ENCODE measurements around the gene EXOC6. TPM values are rescaled to one million over a fixed set of nuclear protein-coding genes. Genes with fewer than 3 reads are reported as not detected.

The EXOC6 gene
- total RNA-seq, 1 experiment from 2014 or later = 17.0 TPM

- TF ChIP-seq POLR2AphosphoS5 (IDR thresholded peaks at IDR 0.05; ENCODE audit: low read depth, low read length) = no peak
- no peak for TF ChIP-seq SIN3A (IDR thresholded peaks at IDR 0.05; ENCODE audit: borderline replicate concordance, insufficient read depth, low read depth, low read length)
- no peak for TF ChIP-seq CTCF (IDR thresholded peaks at IDR 0.05)
- no peak for TF ChIP-seq REST (IDR thresholded peaks at IDR 0.05; ENCODE audit: insufficient read depth in 1 of 2, low read depth in 2 of 2, low read length in 1 of 2)
- TF ChIP-seq TCF7L2 (IDR thresholded peaks at IDR 0.05; ENCODE audit: low read depth, low read length) = no peak
- no TSS peak for BruUV-seq (replicated peaks)
- Histone ChIP-seq H3K4me1 (ENCODE audit: control insufficient read depth, insufficient read depth, low read length) (no peaks in the 10 kb centered on the region), H3K27me3 (ENCODE audit: control insufficient read depth, insufficient read depth, low read length) (no peaks in the 10 kb centered on the region), H3K4me3 (ENCODE audit: low read depth in 2 of 2, low read length in 2 of 2) (no peak overlapping the region), H3K9me3 (ENCODE audit: control insufficient read depth, insufficient read depth, low read depth, low read length) (no peaks in the 10 kb centered on the region), H3K36me3 (ENCODE audit: control insufficient read depth, insufficient read depth, low read length) (no peaks in the 10 kb centered on the region), H3K27ac (ENCODE audit: low read length) (no peak overlapping the region)
- ATAC-seq (no peak), DNase-seq (ENCODE audit: low read depth, low spot score) (no peak)
- POLR2A ChIA-PET = no interaction called here
- intact Hi-C loops (cut with micrococcal nuclease; ENCODE audit: unreplicated experiment) (no loop called here), in situ Hi-C loops (cut with HindIII; ENCODE audit: low pct_unique_long_range_greater_than_20kb, low sequenced_read_pairs) (no loop called here)
- CTCF ChIA-PET = interaction anchor here (0.5 to 0.6 kb wide), 2 partner anchors 15 to 147 kb away, joined by 3 to 7 read pairs; no protein-coding TSS in a partner anchor
Measured at GRCh38 chr10:92868036-92868435, 19.7 kb downstream of the EXOC6 start.

- Histone ChIP-seq H3K9me3 (ENCODE audit: control insufficient read depth, insufficient read depth, low read depth, low read length) (no peaks in the 10 kb centered on the region), H3K4me1 (ENCODE audit: control insufficient read depth, insufficient read depth, low read length) (no peaks in the 10 kb centered on the region), H3K4me3 (ENCODE audit: low read depth in 2 of 2, low read length in 2 of 2) (no peak overlapping the region), H3K36me3 (ENCODE audit: control insufficient read depth, insufficient read depth, low read length) (no peaks in the 10 kb centered on the region), H3K27me3 (ENCODE audit: control insufficient read depth, insufficient read depth, low read length) (no peaks in the 10 kb centered on the region), H3K27ac (ENCODE audit: low read length) (no peak overlapping the region)
- TF ChIP-seq POLR2AphosphoS5 (IDR thresholded peaks at IDR 0.05; ENCODE audit: low read depth, low read length) (no peak), TCF7L2 (IDR thresholded peaks at IDR 0.05; ENCODE audit: low read depth, low read length) (no peak), REST (IDR thresholded peaks at IDR 0.05; ENCODE audit: insufficient read depth in 1 of 2, low read depth in 2 of 2, low read length in 1 of 2) (no peak), CTCF (IDR thresholded peaks at IDR 0.05) (no peak), SIN3A (IDR thresholded peaks at IDR 0.05; ENCODE audit: borderline replicate concordance, insufficient read depth, low read depth, low read length) (no peak)
- in situ Hi-C loops (cut with HindIII; ENCODE audit: low pct_unique_long_range_greater_than_20kb, low sequenced_read_pairs) = no loop called here
- no TSS peak for BruUV-seq (replicated peaks)
- intact Hi-C loops (cut with micrococcal nuclease; ENCODE audit: unreplicated experiment) = no loop called here
- ChIA-PET POLR2A (no interaction called here), CTCF (interaction anchor here (0.5 to 0.6 kb wide), 2 partner anchors 16 to 146 kb away, joined by 3 to 7 read pairs; no protein-coding TSS in a partner anchor)
- ATAC-seq = no peak
- no peak for DNase-seq (ENCODE audit: low read depth, low spot score)
Measured at GRCh38 chr10:92868557-92868956, 20.2 kb downstream of the EXOC6 start.
